Mesothelial cell of epicardium (in vitro differentiated cells): ENCODE results near the gene SLC25A39. TPM values are rescaled to one million over a fixed set of nuclear protein-coding genes. Genes with fewer than 3 reads are reported as not detected.

Experiments used
- DNase-seq, 2 experiments: peaks; one replicate each; pipeline ENCODE4 v3.0.0; 2021; ENCODE audit warnings: low spot score in 2 of 2; ENCODE audit not compliant: unreplicated experiment in 2 of 2
- H3K27ac Mint-ChIP-seq: 2 replicates; pipeline ENCODE4 v1.8.0; 2021; ENCODE audit warnings: mixed read lengths
- H3K27me3 Mint-ChIP-seq: 2 replicates; pipeline ENCODE4 v1.8.0; 2021; ENCODE audit warnings: low read depth, mixed read lengths
- H3K36me3 Mint-ChIP-seq: 2 replicates; pipeline ENCODE4 v1.8.0; 2021; ENCODE audit warnings: mixed read lengths
- H3K4me1 Mint-ChIP-seq: 2 replicates; pipeline ENCODE4 v1.8.0; 2021; ENCODE audit warnings: mixed read lengths
- H3K4me3 Mint-ChIP-seq: 2 replicates; pipeline ENCODE4 v1.8.0; 2021; ENCODE audit warnings: mild to moderate bottlenecking, moderate library complexity, mixed read lengths
- H3K9me3 Mint-ChIP-seq: 2 replicates; pipeline ENCODE4 v1.8.0; 2021; ENCODE audit warnings: mixed read lengths
- total RNA-seq: library from RNA; stranded (reverse); gene quantifications from 3 replicates; pipeline ENCODE4 v1.2.1, GENCODE V29; 2021
- TF ChIP-seq, protein P1 (sequence below): fragments of 200-600 bp; sonication (generic); IDR thresholded peaks from one replicate; pipeline ENCODE4 v1.5.0; 2021; ENCODE audit warnings: antibody characterized with exemption; ENCODE audit not compliant: unreplicated experiment

The SLC25A39 gene
- total RNA-seq, 1 donor from 2014 or later, result 112 TPM

DNA sequence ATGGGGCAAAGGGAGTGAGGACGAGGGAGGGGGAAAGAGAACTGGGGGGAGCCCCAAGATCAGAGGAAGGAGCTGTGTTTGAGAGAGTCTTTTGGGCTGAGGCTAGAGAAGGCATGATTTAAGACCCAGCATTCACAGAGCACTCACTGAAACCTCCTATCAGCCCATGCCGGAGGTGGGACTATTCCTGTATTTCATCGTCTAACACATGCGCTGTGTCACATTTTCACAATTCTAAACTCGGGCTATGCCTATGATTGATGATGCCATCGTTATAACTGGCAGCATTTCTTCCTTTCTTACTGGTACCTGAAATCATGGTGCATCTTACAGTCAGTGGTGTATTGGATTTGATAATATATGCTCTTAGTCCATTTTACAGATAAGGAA is 35.5 kb upstream of the SLC25A39 start:
- no peaks in the 10 kb centered on the region for H3K9me3 Mint-ChIP-seq
- H3K36me3 Mint-ChIP-seq, result peaks cover 6% of the 10 kb centered on the region
- DNase-seq, result no peak
- H3K4me3 Mint-ChIP-seq, result peak overlapping the region; percentile 26
- peaks cover 2% of the 10 kb centered on the region for H3K27me3 Mint-ChIP-seq
- peaks cover 34% of the 10 kb centered on the region for H3K4me1 Mint-ChIP-seq
- peak overlapping the region; percentile 47 for H3K27ac Mint-ChIP-seq
- TF ChIP-seq, protein P1, sequence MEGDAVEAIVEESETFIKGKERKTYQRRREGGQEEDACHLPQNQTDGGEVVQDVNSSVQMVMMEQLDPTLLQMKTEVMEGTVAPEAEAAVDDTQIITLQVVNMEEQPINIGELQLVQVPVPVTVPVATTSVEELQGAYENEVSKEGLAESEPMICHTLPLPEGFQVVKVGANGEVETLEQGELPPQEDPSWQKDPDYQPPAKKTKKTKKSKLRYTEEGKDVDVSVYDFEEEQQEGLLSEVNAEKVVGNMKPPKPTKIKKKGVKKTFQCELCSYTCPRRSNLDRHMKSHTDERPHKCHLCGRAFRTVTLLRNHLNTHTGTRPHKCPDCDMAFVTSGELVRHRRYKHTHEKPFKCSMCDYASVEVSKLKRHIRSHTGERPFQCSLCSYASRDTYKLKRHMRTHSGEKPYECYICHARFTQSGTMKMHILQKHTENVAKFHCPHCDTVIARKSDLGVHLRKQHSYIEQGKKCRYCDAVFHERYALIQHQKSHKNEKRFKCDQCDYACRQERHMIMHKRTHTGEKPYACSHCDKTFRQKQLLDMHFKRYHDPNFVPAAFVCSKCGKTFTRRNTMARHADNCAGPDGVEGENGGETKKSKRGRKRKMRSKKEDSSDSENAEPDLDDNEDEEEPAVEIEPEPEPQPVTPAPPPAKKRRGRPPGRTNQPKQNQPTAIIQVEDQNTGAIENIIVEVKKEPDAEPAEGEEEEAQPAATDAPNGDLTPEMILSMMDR, result no peak

GRCh38 chr17:44359458-44360143 is 35.0 kb upstream of the SLC25A39 start:
- TF ChIP-seq, protein P1, result no peak
- Mint-ChIP-seq H3K4me3 (no peak overlapping the region), H3K9me3 (no peaks in the 10 kb centered on the region), H3K27ac (no peak overlapping the region), H3K27me3 (no peaks in the 10 kb centered on the region), H3K4me1 (peaks cover 36% of the 10 kb centered on the region), H3K36me3 (peaks cover 6% of the 10 kb centered on the region)
- DNase-seq, result no peak

DNA sequence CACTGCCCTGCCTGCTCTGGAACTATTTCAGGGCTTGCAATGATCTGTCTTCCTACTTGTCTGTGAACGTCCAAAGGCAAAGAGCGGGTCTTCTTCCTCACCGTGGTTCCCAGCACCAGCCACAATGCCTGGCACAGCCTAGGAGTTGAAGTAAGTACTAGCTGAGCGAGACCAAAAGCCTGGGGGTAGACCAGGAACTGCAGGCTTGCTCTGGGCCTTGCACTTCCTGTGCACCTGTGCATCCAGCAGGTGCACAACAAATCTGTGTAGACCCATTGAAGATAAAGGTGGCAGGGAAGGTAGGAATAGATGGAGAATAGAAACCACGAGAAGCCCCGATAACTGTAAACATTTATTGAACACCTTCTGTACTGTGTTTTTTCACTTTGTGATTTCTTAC is 34.4 kb upstream of the SLC25A39 start:
- TF ChIP-seq, protein P1, result no peak
- no peak overlapping the region for H3K4me3 Mint-ChIP-seq
- H3K4me1 Mint-ChIP-seq, result peaks cover 34% of the 10 kb centered on the region
- peaks cover 6% of the 10 kb centered on the region for H3K36me3 Mint-ChIP-seq
- no peak for DNase-seq
- H3K9me3 Mint-ChIP-seq, result no peaks in the 10 kb centered on the region
- H3K27me3 Mint-ChIP-seq, result no peaks in the 10 kb centered on the region
- no peak overlapping the region for H3K27ac Mint-ChIP-seq

GRCh38 chr17:44358066-44358465 is 33.4 kb upstream of the SLC25A39 start:
- Mint-ChIP-seq H3K9me3 (no peaks in the 10 kb centered on the region), H3K4me1 (peaks cover 35% of the 10 kb centered on the region), H3K27me3 (no peaks in the 10 kb centered on the region), H3K27ac (no peak overlapping the region), H3K4me3 (no peak overlapping the region), H3K36me3 (peaks cover 6% of the 10 kb centered on the region)
- TF ChIP-seq, protein P1, result no peak
- no peak for DNase-seq

- no peaks in the 10 kb centered on the region for H3K9me3 Mint-ChIP-seq
- H3K27ac Mint-ChIP-seq, result no peak overlapping the region
- no peak overlapping the region for H3K4me3 Mint-ChIP-seq
- no peaks in the 10 kb centered on the region for H3K27me3 Mint-ChIP-seq
- no peak for DNase-seq
- TF ChIP-seq, protein P1, result no peak
- peaks cover 8% of the 10 kb centered on the region for H3K36me3 Mint-ChIP-seq
- H3K4me1 Mint-ChIP-seq, result peaks cover 25% of the 10 kb centered on the region
Observed at GRCh38 chr17:44356241-44356640, 31.6 kb upstream of the SLC25A39 start.
